ENCODE results near the gene INHBB.

- TF ChIP-seq TARDBP (IDR thresholded peaks at IDR 0.05): no peak
- TF ChIP-seq SP1 (IDR thresholded peaks at IDR 0.05): no peak
- no peak for TF ChIP-seq ELF4 (IDR thresholded peaks at IDR 0.05)
Measured at GRCh38 chr2:120343100-120343432, 2.9 kb upstream of the INHBB start.
